NCI-H2029 treated with DMSO at 0.1 percent for 48 hours (cell line): ENCODE data around the gene ARRB1.
A peak's percentile ranks its signal among the peaks of the same experiment; 100 is the strongest.
"Not testable (repeated sequence)": the region's sequence is repeated elsewhere in the genome, so short reads cannot be mapped to it uniquely, and the experiment has no call there.

Experiments
- DNase-seq: peaks from one replicate; lab custom pipeline; 2025; lab: John Stamatoyannopoulos, UW

Gene ARRB1

GRCh38 chr11:75351541-75351790 is at the start of gene ARRB1:
Gene ARRB1, minus strand, starts transcription at chr11:75351661. Its CDS starts 54 bp downstream, at chr11:75351607.
- no peak for DNase-seq

- DNase-seq = no peak
Observed at GRCh38 chr11:75400146-75400865, 48.8 kb upstream of the ARRB1 start.

GRCh38 chr11:75399344-75400145 is 48.1 kb upstream of the ARRB1 start, which contains the start of gene RPS3:
Gene RPS3, plus strand, starts transcription at chr11:75399518. Its CDS starts 30 bp downstream, at chr11:75399548.
- DNase-seq = peak; percentile 71

- no peak for DNase-seq
Observed at GRCh38 chr11:75398906-75399305, 47.4 kb upstream of the ARRB1 start.

- DNase-seq = no peak
Observed at GRCh38 chr11:75394085-75394840, 42.8 kb upstream of the ARRB1 start.

DNA sequence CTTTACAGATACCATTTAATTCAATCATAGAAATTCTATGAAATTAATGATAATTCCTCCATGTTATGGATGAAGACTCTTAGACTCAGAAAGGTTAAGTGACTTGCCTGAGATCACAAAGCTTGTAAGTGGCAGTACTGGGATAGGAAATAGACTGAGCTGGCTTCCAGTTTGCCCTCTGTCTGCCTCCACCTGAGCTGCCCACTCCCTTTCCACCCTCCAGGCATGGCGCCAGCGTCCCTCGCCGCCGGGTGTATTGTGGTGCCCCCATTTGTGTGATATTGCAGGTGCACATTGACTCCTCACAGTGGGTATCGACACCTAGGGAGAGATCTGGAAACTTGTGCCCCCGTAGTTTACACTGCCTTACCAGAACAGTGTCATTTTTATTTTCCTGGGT is 38.5 kb upstream of the ARRB1 start:
- DNase-seq = no peak

DNA sequence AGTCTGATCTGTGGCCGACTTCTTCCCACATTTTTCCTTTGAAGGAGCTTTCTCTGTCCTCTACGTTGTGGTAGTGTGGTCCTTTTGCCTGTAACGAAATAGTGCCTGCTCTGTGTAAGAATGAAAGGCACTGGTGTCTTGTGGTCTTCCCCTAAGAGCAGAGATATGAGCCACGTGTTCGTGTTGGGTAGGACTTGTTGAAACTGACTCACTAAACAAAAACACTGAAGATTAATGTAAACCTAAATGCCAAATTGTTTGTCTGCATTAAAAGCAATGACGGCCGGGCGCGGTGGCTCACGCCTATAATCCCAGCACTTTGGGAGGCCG is 37.8 kb upstream of the ARRB1 start:
- no peak for DNase-seq

- DNase-seq = peak; percentile 81
Observed at GRCh38 chr11:75388386-75389275, 37.2 kb upstream of the ARRB1 start.

- DNase-seq = no peak
Observed at GRCh38 chr11:75387736-75388294, 36.4 kb upstream of the ARRB1 start.

GRCh38 chr11:75386942-75387630 is 35.6 kb upstream of the ARRB1 start:
- no peak for DNase-seq

DNA sequence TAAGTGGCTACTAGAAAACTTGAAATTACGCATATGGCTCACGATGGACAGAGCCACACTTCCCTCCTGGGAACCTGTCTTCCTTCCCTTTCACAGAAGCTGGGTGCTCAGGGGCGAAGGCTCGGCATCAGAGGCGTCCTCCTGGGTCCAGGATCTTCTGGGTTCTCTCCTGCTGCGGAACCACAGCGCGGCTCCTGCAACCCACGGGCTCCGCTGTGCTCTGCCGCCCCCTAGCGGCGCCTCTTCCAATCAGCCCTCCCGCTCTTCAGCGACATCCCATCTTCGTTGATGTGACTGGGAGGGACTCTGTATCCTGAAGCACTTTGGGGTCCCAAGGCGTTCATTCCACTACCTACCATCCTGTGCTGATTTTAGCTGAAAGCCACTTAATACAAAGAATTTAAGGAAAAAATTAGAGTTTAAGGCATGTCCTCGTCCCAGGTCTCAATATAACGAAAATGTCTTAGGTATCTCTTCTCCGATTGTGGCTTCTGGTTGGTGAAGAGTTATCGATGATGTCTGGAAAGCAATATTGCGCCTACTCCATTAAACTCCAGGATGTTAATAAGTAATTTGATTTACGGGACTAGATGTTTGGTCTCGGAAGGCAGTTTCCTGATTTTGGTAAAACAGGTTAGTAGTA is 33.1 kb upstream of the ARRB1 start:
- DNase-seq = peak; percentile 66

GRCh38 chr11:75383246-75383645 is 31.8 kb upstream of the ARRB1 start:
- DNase-seq = peak; percentile 13

- no peak for DNase-seq
Observed at GRCh38 chr11:75380716-75381420, 29.4 kb upstream of the ARRB1 start.

DNA sequence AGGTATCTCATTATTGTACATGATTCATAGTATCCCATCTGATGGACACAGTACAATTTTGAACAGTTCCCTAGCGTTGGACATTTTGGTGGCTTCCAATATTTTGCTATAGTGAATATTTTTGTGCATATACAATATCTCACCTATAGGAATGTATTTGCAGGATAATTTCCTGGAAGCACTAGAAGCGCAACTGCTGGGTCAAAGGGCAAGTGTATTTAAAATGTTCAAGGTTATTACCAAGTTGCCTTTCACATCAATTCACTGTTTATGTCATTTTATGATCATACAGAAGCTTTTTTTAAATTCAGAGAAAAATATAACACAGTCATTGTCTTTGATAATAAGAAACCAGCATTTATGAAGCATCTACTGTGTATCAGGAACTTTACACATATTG is 28.8 kb upstream of the ARRB1 start:
- DNase-seq = no peak

DNA sequence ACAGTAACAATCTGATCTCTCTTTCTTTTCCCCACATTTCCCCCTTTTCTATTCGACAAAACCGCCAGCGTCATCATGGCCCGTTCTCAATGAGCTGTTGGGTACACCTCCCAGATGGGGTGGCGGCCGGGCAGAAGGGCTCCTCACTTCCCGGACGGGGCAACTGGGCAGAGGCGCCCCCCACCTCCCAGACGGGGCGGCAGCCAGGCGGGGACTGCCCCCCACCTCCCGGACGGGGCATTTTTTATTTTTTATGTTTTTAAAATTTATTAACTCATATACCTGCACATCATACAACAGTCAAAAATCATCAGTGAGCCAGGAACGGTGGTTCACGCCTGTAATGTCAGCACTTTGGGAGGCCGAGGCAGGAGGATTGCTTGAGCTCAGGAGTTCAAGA is 27.3 kb upstream of the ARRB1 start:
- DNase-seq = not testable (repeated sequence)

- no peak for DNase-seq
Observed at GRCh38 chr11:75376175-75376574, 24.7 kb upstream of the ARRB1 start.

DNA sequence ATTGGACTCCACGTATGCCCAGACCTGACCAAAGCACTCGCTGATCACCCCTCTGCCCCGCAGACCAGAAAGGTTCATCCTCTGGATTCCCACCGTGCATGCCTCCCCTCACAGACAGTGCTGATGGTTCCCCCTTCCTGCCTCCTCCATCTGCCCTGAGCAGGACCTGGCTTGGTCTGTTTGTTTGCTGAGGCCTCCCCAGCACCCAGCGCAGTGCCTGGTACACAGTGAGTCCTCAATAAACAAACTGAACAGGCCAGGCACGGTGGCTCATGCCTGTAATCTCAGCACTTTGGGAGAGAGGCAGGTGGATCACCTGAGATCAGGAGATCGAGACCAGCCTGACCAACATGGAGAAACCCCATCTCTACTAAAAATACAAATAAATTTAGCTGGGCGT is 24.2 kb upstream of the ARRB1 start:
- no peak for DNase-seq

DNA sequence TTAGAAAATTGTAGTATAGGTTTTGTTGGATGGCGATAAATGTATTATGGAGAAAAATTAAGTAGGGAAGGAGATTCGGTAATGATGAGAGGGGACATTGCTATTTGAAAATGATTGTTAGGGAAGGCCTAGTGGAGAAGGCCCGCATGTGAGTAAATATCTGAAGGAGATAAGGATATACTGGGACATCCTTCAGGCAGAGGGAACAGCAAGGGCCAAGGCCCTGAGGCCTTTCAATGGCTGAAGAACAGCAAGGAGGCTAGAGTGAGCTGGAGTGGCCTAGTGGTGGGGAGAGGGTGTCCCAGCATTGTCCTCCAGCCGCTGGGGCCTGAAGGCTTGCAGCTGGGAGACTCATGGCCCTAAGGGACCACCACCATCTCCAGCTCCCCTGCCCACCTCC is 23.2 kb upstream of the ARRB1 start:
- no peak for DNase-seq

DNA sequence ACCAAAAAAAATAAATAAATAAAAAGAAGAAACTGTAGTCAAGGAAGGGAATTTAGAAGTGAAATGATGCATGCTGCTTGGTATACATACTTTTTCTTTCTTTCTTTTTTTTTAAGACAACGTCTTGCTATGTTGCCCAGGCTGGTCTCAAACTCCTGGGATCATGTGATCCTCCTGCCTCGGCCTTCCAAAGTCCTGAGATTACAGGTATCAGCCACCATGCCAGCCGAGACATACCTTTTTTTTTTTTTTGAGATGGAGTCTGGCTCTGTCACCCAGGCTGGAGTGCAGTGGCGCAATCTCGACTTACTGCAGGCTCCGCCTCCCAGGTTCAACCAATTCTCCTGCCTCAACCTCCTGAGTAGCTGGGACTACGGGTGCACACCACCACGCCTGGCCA is 21.7 kb upstream of the ARRB1 start:
- no peak for DNase-seq
